ENCODE data around the gene GRID1. TPM values are rescaled to one million over a fixed set of nuclear protein-coding genes. Genes with fewer than 3 reads are reported as not detected.
"Not testable (repeated sequence)": the region's sequence is repeated elsewhere in the genome, so short reads cannot be mapped to it uniquely, and the experiment has no call there.

Gene GRID1
- polyA plus RNA-seq, 3 donors, result 1.6 to 2.2 (median 1.7) TPM

GRCh38 chr10:86083664-86084175 lies 282.9 kb downstream of the GRID1 start:
- DNase-seq, result no peak

GRCh38 chr10:86083206-86083605 lies 283.4 kb downstream of the GRID1 start:
- DNase-seq, result no peak

- no peak for DNase-seq
These were observed 284.0 kb downstream of the GRID1 start for GRCh38 chr10:86082556-86082955.

DNA sequence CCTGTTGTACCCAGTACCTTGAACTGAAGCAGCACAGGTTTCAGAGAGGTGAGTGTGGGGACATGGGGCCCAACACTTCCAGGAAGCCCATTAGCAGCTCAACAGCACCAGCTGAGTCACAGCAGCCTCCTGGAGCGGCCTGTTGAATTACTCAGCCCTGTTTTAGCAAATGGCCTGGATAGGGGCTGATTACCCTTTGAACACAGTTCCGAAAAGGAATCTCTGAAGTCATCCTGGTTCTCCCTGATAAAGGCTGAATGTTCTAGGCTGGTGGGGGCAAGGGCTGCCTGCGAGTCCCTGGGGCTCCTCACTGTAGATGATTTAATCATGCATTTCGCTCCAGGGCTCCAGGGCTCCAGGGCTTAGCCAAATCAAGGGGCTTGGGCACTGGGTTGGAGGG lies 287.5 kb downstream of the GRID1 start:
- no peak for DNase-seq

GRCh38 chr10:86078639-86079035 lies 288.0 kb downstream of the GRID1 start:
- DNase-seq, result no peak

GRCh38 chr10:86077871-86078638 lies 288.5 kb downstream of the GRID1 start:
- no peak for DNase-seq

DNA sequence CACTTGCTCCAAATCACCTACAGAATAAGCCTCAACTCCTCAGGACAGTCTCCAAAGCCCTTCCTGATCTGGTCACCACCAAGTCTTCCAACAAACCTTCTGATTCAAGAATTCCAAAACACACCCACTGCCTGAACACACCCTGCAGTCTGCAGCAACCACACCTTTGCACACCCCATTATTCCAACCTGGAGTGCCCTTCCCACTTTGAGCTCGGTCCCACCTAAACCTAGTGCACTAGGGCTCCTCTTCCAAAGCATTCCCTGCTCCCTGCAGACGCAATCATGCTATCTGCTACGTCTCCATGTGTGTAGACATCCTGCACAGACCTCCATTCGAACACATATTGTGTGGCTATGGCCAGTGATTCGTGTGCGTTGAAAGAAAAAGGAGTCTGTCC lies 289.3 kb downstream of the GRID1 start:
- no peak for DNase-seq

DNA sequence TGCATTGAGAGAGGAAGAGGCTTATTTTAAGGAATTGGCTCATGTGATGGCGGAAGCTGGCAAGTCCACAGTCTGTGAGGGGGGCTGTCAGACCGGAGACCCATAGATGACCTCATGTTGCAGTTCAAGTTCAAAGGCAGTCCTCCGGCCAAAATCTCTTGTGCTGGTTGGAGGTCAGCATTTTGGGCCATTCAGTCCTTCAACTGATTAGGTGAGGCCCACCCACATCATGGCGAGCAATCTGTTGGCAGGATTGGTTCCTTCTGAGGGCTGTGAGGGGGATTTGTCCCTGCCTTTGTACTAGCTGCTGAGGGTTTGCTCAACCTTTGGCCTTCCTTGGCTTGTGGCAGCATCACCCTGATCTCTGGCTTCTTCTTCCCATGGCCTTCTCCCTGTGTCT lies 290.1 kb downstream of the GRID1 start:
- not testable (repeated sequence) for DNase-seq

DNA sequence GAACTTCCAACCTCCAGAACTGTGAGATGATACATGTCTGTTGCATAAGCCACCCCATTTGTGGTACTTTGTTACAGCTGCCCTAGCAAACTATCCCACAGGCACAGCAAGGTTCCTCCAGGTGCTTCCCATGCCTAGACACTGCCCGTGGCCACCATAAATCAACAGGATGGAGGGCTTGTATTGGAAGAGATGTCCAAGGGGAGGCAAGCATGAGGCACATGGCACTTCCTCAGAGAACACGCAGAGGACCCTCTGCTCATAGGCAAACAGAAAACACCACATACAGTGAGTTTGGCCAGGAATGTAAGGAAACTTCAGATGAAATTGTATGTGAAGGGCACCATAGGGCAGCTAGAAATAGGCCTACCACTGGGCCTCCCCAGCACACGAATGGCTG lies 291.1 kb downstream of the GRID1 start:
- DNase-seq, result no peak

DNA sequence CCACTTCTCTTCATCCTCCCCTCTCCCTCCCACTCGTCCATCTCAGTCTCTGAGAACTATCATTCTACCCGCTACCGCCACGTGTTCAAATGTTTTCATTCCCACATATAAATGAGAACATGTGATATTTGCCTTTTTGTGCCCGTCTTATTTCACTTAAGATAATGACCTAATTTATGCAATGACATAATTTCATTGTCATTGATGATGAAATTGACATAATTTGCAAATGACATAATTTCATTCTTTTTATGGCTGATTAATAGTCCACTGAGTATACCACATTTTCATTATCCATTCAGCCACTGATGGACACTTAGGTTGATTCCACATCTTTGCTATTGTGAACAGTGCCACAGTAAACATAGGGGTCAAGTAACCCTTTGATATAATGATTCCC lies 292.3 kb downstream of the GRID1 start:
- no peak for DNase-seq

GRCh38 chr10:86073199-86073977 lies 293.2 kb downstream of the GRID1 start:
- no peak for DNase-seq

GRCh38 chr10:86072413-86072812 lies 294.2 kb downstream of the GRID1 start:
- DNase-seq, result no peak

DNA sequence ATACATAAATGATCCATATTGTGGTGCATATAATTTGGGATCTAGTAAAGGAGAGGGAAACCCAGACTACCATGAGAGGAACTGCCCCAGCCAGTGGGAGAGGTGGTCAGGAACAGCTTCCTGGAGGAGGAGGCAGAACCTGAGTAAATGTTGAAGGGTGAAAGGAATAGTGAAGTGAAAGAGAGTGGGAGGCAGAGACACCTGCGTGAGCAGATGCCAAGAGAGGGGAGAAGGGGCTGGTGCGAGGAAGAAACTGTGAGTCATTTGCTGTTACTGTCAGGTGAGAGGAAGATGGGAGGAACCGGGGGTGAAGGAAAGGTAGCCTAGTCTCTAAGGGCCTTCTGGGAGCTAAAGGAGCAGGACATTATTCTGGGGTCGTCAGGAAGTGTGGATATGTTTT lies 294.8 kb downstream of the GRID1 start:
- no peak for DNase-seq

DNA sequence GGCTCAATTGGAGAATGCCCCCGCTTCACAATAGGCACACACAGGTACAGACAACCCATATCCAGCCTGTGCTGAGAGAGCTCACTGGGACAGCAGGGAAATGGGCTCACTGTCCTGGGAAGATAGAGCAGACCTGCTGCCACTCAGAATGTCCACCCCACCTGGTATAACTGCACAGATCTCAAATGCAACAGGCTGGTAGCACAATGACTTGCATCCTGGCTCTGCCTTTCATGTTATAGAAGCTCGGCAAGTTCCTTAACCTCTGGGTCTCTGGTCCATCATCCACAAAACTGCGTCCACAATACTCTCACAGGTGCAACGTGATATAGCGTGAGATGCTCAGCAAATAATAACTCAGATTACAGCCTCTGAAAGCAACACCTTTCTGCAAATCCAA lies 295.4 kb downstream of the GRID1 start:
- no peak for DNase-seq

DNA sequence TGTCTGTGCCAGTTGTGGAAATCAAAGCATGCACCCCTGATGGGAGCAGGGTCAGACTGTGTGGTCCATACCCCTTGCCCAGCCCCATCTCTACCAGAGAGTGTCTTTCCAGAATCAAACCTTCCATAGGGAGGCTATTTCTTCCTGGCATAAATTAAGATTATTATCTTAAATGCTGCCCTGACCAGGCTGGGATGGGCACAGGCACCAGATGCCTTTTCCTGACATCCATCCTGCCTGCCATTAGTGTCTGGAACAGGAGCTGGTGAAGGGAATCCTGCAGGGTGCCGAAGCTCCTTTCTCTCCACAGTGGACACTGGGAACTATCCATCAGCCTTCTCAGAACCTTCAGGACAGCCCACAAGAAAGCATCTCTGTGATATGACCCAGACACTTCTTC lies 296.3 kb downstream of the GRID1 start:
- DNase-seq, result no peak

DNA sequence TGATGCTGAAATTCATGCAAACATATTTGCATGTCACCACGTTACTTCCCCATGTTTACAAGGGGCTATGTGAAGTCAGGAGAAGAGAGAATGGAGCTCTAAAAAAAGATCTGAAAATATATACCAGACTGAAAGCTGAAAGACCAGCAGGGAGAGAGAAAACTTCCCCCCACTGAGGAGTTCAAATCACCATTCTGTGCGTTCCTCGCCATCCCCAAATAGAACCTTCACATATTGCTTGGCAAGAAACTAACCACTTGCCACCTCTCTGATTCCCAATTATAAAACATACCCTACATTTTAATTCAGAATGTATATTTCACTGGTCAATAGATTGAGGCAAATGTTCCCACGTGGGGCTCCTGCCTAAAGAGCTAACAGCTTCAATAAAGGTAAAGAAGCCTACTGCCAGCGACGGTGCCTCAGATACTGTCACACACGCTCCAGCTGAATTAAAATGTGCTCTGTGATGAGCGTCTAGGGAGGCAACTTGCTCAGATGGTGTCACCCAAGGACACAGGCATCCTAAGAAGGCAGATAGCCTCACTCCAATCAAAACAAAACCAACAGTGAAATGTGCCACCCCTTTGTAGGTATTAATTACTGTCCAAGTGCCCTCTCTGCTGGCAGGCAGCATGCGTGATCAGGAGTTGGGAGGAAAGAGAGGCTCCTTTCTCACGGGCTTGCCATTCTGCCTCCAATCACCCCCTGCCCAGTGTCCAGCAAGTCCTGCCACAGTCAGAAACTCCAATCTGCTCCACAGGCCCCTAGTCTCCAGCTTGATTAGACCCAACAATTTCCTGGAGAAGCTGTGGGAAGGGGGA lies 298.2 kb downstream of the GRID1 start:
- no peak for DNase-seq

DNA sequence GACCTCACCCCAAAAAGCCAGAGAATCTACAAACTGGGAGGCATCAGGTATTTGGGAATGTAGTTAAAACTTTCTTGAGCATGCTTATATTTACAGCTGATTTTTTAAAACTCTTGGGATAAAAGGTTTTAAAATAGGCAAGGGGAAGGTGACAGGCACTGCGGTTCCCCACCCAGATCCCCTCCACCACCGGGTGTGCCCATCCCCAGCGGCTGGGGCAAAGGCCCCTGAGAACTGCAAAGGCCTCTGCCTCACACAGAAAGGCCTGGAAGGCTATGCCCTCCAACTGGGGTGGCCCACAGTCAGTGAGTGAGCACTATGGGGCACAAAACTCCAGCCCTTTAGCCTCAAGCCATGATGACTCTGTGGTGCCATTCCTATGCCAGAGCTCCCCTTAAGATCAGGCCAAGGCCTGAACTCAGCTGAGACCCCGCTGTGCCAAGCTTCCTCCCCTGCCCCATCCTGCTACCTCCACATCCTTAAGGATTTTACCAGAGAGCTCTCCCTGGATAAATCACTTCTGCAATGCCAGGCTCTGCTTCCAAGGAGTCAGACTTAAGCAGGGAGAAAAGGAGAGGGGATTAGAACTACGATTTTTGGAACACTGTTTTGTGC lies 299.1 kb downstream of the GRID1 start:
- DNase-seq, result no peak

DNA sequence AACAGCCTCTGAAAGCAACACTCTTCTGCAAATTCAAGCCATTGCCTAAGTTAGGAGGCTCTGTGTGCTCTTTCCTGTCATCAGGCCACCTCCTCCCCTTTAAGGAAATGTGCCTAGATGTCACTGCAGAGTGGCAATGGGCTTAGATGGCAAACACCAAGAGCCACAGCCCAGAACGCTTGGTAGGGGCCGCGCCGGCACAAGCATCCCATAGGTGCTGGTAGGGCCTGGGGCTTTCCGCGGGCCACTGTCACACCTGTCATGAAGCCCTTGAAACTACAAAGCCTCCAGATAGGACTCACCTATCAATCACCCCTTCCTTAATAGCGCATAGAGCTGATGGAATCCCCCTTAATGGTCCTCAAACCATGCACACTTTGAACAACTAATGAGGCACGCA lies 299.9 kb downstream of the GRID1 start:
- DNase-seq, result no peak

GRCh38 chr10:86065711-86066251 lies 300.8 kb downstream of the GRID1 start:
- DNase-seq, result no peak

DNA sequence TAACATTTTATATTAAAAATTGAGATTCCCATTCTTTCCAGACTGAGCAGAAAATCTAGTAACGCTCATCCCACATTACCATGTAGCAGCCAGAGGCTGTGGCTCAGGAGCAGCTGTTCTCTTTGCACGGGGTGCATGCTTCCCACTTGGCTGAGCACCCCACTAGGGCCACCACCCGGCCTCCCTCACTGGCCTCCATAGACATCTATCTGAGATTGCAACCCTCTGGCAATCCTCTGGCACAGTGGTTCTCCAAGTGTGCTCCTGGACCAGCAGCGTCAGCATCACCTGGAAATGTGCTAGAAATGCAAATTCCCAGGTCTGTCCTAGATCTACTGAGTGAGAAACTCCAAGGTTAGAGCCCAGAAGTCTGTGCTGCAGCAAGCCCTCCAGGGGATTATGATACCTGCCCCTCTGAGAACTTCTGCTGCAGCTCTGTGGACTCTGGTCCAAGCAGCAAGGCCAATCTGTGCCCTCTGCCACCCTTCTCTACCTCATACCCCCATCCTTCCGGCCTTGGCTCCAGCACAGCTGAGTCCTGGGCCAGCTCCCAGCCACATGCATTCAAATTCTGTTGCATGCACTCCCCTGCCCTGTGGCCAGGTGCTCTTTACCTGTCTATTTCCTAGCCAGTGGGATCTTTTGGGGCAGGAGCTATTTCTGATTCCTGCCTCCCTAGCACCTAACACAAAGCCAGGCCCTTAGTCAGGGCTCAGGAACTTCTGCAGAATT lies 301.5 kb downstream of the GRID1 start:
- DNase-seq, result no peak

DNA sequence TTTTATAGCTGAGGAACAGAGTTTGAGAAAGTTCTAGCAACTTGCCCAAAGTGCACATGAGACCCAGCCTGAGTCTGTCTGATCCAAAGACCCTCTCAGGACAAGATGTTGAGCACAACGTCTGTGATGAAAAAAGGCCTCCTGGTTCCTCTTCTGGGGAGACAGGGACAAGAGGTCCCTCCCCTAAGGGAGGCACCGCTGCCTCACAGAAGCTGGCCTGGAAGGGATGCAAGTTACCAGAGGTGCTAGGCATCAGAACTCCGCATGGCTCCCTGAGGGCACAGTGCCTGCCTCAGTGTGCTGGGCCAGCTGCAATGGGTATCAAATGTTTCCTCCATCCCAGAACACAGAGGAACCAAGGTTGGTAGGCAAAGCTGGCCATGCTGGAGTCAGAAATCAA lies 302.4 kb downstream of the GRID1 start:
- DNase-seq, result no peak

Data from renal pelvis (tissue), 4 donors.